ENCODE results near the gene AASDH.
"Not testable (repeated sequence)": the region's sequence is repeated elsewhere in the genome, so short reads cannot be mapped to it uniquely, and the experiment has no call there.

AASDH gene

GRCh38 chr4:56388306-56388705, 1.0 kb upstream of the AASDH start:
- no peak for DNase-seq

DNA sequence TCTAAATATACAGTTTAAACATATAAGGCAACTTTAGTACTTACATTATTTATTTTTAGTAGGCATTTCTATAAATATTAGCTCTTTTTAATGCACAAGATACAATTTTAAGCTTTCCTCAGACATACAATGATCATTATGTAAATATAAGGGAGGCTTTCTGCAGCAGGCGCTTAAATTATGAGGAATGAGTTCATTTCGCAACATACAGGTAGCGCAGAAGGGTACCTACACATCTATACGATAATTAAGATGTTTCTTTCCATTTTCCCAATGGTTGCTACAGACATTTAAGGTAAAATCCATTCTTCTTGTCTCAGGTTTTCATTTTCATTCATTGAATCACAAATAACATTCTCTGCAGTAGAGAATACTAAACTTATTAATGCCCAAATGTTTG, 1.2 kb downstream of the AASDH start:
- no peak for DNase-seq

- DNase-seq = no peak
These were observed 11.8 kb downstream of the AASDH start for GRCh38 chr4:56375458-56375857.

DNA sequence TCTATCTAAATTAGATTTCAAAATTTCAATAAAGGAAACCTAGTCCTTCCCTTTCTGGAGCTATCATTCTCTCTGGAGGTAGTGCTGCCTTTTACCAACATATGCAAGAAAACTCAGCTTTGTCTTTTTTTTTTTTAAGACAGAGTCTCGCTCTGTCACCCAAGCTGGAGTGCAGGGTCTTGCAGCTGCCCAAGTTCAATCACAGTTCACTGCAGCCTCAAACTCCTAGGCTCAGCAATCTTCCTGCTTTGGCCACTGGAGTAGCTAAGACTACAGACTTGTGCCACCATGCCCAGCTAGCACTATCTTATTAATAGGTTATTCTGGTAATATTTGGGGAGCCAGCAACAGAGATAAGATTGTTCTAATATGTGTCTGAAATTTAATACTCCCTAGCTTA, 12.3 kb downstream of the AASDH start:
- no peak for DNase-seq

- no peak for DNase-seq
These were observed 14.5 kb downstream of the AASDH start for GRCh38 chr4:56372774-56373173.

GRCh38 chr4:56371426-56372220, 15.7 kb downstream of the AASDH start:
- no peak for DNase-seq

DNA sequence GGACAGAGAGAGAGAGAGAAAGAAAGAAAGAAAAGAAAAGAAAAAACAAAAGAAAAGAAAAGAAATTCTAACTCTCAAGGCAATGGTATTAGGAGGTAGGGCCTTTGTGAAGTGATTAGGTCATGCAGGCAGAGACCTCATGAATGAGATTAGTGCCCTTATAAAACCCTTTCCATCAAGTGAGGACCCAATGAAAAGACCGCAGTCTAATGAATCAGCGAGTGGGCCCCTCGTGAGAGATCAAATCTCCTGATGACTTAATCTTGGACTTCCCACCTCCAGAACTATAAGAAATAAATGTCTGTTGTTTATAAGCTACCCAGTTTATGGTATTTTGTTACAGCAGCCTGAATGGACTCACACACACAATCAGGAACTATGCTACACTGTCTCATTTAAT, 16.9 kb downstream of the AASDH start:
- no peak for DNase-seq

- not testable (repeated sequence) for DNase-seq
These were observed 24.3 kb downstream of the AASDH start for GRCh38 chr4:56362981-56363380.

GRCh38 chr4:56360071-56360470, 27.2 kb downstream of the AASDH start:
- DNase-seq = no peak

DNA sequence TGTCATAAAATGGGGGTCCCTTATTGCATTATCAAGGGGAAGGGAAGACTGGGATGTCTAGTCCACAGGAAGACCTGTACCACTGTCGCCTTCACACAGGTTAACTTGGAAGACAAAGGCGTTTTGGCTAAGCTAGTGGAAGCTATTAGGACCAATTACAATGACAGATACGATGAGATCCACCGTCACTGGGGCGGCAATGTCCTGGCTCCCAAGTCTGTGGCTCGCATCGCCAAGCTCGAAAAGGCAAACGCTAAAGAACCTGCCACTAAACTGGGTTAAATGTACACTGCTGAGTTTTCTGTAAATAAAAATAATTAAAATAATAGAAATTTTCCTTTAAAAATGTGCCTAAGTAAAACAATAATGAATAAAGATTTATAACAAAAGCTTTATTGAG, 30.6 kb downstream of the AASDH start:
- DNase-seq = no peak

GRCh38 chr4:56348576-56348975, 38.7 kb downstream of the AASDH start:
- no peak for DNase-seq

DNA sequence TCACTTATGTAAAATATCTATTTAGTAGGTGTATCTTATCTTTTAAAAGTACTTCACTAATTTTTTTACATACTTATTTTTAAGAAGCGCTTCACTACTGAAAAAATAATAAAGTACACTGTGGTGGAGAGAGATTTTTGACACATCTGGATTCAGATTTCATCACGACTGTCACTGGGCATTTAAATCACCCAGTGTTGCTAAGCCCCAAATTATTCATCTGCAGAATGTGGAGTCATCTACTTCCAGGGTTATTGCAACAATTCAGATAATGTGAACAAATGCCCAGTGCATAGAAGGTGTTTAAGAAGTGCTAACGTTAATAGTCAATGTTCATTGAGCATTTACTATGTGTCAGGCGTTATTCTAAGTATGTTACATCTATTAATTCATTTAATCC, 41.8 kb downstream of the AASDH start:
- no peak for DNase-seq

DNA sequence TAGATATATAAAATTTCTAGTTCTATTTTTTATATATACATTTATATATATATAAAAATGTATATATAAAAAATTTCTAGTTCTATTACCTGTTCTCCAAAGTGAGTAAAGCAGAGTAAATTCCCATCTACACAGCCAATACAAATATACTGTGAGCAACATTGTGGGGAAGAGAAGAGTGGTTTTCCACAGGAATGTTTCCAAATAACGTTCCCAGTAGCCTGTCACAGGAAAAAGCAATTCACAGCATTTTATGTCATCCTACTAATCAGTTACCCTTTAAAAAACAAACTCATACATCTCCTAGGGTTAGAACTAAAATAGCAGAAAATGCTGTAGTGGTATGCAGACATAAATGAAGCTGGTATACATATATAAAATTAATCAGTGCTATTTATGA, 44.5 kb downstream of the AASDH start:
- no peak for DNase-seq

- no peak for DNase-seq
These were observed 56.6 kb downstream of the AASDH start for GRCh38 chr4:56330691-56331090.

DNA sequence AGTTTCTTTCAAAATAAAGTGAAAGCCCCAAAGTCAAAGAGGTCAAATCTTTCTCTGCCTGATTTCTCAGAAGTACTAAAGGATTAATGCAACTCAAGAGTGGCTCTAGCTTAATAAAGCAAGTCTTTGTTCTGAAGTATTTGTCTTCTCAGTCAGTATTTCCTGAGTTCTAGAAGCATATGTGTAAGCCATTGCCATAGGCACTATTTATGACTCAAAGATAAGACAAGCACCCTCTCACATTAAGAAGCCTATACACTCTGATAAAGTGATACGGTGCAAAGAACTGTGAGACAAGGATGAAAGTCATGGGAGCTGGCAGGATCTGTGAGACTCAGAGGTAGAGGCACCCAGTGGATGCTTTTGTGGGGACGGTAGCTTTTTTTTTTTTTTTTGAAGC, 60.9 kb downstream of the AASDH start:
- DNase-seq = no peak

DNA sequence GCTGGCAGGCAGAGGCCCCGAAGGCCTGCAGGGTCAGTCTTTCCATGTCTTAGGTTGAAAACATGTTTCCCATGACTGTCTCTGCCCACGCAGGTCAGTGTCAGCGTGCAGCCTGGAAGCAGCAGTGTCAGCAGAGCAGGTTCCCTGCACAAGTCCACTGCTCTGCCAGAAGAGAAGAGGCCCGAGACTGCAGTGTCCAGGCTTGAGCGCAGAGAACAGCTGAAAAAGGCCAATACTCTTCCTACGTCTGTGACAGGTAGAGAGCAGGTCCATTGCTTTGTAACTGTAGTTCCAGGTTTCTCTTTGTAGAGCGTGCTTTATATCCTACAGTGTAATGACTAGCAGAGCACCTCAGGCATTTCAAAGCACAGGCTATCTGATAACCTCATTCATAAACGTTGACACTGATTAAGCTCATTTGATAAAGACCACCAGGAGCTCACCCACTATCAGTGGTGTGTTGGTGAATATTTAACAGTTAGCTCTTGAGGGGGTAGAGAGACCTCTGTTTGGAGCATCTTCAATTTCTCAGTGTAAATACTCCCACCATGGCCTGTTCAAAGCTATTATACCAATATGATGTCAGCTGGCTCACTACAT, 63.2 kb downstream of the AASDH start:
- no peak for DNase-seq

DNA sequence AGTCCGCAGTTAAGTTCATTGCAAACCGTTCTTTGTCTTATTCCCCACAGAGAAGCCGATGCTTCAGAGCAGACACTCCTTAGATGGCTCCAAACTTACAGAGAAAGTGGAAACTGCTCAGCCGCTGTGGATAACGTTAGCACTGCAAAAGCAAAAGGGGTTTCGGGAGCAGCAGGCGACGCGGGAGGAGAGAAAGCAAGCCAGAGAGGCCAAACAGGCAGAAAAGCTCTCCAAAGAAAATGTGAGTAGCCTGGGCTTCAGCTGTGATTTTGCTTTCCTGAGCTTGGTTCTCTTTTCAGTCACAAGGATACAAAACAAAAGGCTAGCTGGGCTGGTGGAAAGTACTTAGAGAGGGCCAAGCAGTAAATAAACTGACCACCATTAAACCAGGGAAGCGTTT, 64.0 kb downstream of the AASDH start:
- no peak for DNase-seq

DNA sequence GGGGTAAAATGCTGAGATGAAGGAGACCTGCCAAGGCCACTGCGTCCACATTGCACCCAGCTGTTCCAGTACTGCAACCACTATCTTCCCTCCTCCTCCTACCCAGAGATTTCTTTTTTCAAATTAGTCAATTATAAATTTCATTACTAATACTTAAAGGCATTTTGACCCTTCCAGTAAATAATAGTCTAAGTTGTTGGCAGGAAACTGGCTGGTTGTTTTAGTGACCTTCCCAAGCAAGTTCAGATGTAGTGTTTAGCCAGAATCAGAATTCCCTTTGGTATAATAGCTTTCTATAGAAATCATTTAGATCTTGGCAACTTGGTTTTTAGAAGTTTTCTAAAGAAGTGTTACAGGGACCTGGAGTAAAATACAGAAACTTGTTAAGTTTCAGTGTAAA, 66.0 kb downstream of the AASDH start:
- no peak for DNase-seq

DNA sequence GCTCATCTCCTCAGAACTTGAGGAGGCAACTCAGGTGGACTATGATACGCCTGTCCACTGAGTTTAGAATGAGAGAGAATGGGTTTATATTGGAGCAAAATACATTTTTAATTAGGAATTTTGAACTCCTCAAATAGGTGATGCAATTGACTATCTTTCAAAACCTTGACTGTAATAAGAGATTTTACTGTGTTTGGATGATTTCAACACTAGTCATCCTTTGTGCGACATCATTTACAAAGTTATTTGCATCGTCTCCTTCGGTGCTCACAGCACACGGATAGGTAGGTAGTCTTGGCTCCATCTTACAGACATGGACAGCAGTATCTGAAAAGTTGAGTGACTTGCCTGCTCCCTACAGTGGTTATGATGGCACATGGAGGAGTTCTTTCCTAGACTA, 67.0 kb downstream of the AASDH start:
- no peak for DNase-seq

GRCh38 chr4:56318555-56318954, 68.7 kb downstream of the AASDH start:
- no peak for DNase-seq

- no peak for DNase-seq
These were observed 69.5 kb downstream of the AASDH start for GRCh38 chr4:56317749-56318148.

GRCh38 chr4:56316011-56316650, 71.2 kb downstream of the AASDH start:
- DNase-seq = no peak

DNA sequence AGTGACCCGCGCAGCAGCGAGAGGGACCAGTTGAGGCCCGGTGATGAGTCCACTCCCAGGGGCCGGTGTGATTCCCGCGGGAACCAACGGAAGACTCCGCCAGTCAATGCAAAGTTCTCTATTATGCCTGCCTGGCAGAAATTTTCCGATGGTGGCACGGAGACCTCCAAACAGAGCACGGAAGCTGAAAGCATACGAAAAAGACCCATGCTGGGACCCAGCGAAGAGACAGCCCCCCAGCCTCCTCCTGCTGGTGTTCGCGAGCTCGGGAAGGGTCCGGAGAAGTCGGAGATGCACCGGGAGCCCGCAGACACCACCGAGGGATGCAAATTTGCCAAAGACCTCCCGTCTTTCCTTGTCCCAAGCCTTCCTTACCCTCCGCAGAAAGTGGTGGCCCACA, 71.7 kb downstream of the AASDH start:
- DNase-seq = no peak

DNA sequence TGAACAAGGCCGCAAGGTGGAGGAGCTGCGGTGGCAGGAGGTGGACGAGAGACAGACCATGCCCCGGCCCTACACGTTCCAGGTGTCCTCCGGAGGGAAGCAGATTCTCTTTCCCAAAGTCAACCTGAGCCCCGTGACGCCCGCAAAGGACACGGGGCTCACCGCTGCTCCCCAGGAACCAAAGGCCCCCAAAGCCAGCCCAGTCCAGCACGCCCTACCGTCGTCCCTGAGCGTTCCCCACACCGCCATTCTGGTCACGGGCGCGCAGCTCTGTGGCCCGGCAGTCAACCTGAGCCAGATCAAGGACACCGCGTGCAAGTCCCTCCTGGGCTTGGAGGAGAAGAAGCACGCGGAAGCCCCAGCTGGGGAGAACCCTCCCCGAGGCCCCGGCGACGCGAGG, 72.2 kb downstream of the AASDH start:
- DNase-seq = no peak
